Tibial artery (tissue), 4 donors: Measurements from ENCODE around the gene EZR.

Experiments
- DNase-seq, 2 donors: peaks; one replicate each; pipeline ENCODE4 v3.0.0-alpha.2; 2019
- H3K27ac ChIP-seq, 2 donors: fragments of 200-600 bp; sonication (generic) in 1 of 2; 1 replicate in 1 of 2; 2 replicates in 1 of 2; pipeline ENCODE4 v1.5.1; 2018 to 2019; ENCODE audit warnings: mild to moderate bottlenecking in 1 of 2
- H3K27me3 ChIP-seq, 2 donors: fragments of 200-600 bp; sonication (generic) in 1 of 2; one replicate each; pipeline versions ENCODE4 v1.5.1 to v1.6.0; 2016 to 2019
- H3K36me3 ChIP-seq, 3 donors: fragments of 200-600 bp; sonication (generic) in 2 of 3; one replicate each; pipeline ENCODE4 v1.5.1; 2016 to 2019; ENCODE audit warnings: mild to moderate bottlenecking in 2 of 3
- H3K4me1 ChIP-seq, 4 donors: fragments of 200-600 bp; sonication (generic) in 2 of 4; 1 replicate in 3 of 4; 2 replicates in 1 of 4; pipeline ENCODE4 v1.5.1; 2016 to 2019
- H3K4me3 ChIP-seq, 2 donors: fragments of 200-600 bp; sonication (generic) in 1 of 2; 1 replicate in 1 of 2; 2 replicates in 1 of 2; pipeline ENCODE4 v1.5.1; 2018 to 2019; ENCODE audit warnings: mild to moderate bottlenecking in 2 of 2
- H3K9me3 ChIP-seq, 3 donors: fragments of 200-600 bp; sonication (generic) in 1 of 3; one replicate each; pipeline ENCODE4 v1.5.1; 2016 to 2019
- CTCF ChIP-seq, 2 experiments: fragments of 200-600 bp in 1 of 2; fragments of 450-650 bp in 1 of 2; IDR thresholded peaks; one replicate each; pipeline ENCODE4 v1.5.1; 2017 to 2019; ENCODE audit warnings: antibody characterized with exemption in 2 of 2, mild to moderate bottlenecking in 1 of 2, moderate library complexity in 1 of 2
- intact Hi-C: fragments of 100-400 bp; cut with DNase I; formaldehyde crosslinking; loops from one replicate; pipeline ENCODE4 v1.15.0; 2023; ENCODE audit warnings: low total_unique reads

The EZR gene

DNA sequence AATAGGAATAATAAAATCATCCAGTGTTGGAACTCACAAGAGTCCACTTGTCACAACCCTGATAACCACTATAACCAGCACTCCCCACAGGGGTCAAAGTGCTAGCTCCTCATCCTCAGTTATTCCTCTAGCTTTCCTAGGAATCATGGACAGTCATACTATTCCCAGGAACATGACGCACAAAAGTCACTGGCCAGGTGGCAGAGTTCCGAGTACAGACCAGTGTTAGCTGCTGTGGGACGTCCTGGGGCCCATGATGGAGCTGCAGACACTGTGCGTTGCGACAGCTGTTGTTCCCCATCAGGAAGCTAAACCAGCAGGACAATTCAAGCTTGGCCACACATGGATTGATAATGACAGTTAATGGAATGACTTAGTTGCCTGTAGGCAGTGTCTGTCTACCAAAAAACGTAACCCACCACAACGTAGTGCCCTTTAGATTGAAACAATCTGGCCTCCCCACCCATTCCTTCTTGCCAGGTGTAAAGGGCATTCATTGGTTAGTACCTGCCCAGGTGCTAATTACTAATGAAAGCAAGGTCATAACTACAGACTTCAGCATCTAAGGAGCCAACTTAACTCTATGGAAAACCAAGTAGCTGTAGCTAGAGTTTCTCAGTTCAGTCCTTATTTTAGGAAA, 17.4 kb downstream of the EZR start:
- Histone ChIP-seq H3K9me3 (no peaks in the 10 kb centered on the region), H3K27me3 (no peaks in the 10 kb centered on the region), H3K27ac (no peak overlapping the region), H3K4me3 (no peak overlapping the region), H3K4me1 (peaks cover 0 to 36% (median 31%) of the 10 kb centered on the region in 4 donors), H3K36me3 (no peaks in the 10 kb centered on the region)
- no peak for DNase-seq
- no peak for TF ChIP-seq CTCF (IDR thresholded peaks at IDR 0.05)
- intact Hi-C loops, result no loop called here

- Histone ChIP-seq H3K4me1 (peaks cover 0 to 36% (median 31%) of the 10 kb centered on the region in 4 donors), H3K36me3 (no peaks in the 10 kb centered on the region), H3K27ac (peak overlapping the region; percentile 60 to 63), H3K27me3 (no peaks in the 10 kb centered on the region), H3K4me3 (no peak overlapping the region), H3K9me3 (no peaks in the 10 kb centered on the region)
- TF ChIP-seq CTCF (IDR thresholded peaks at IDR 0.05), result peak in 1 of 2 experiments; percentile 13
- intact Hi-C loops, result loop anchor here (10.0 kb wide), 1 partner anchor 196 kb away; no protein-coding TSS in a partner anchor
- DNase-seq, result no peak
Measured at GRCh38 chr6:158799051-158799792, 19.9 kb downstream of the EZR start.

GRCh38 chr6:158798311-158798710, 20.9 kb downstream of the EZR start:
- no peak for DNase-seq
- no peaks in the 10 kb centered on the region for H3K36me3 ChIP-seq
- H3K27me3 ChIP-seq, result no peaks in the 10 kb centered on the region
- H3K9me3 ChIP-seq, result no peaks in the 10 kb centered on the region
- peak overlapping the region; percentile 60 to 63 for H3K27ac ChIP-seq
- no peak for TF ChIP-seq CTCF (IDR thresholded peaks at IDR 0.05)
- intact Hi-C loops, result loop anchor here (10.0 kb wide), 1 partner anchor 196 kb away; no protein-coding TSS in a partner anchor
- H3K4me1 ChIP-seq, result peaks cover 0 to 36% (median 31%) of the 10 kb centered on the region in 4 donors
- H3K4me3 ChIP-seq, result no peak overlapping the region

DNA sequence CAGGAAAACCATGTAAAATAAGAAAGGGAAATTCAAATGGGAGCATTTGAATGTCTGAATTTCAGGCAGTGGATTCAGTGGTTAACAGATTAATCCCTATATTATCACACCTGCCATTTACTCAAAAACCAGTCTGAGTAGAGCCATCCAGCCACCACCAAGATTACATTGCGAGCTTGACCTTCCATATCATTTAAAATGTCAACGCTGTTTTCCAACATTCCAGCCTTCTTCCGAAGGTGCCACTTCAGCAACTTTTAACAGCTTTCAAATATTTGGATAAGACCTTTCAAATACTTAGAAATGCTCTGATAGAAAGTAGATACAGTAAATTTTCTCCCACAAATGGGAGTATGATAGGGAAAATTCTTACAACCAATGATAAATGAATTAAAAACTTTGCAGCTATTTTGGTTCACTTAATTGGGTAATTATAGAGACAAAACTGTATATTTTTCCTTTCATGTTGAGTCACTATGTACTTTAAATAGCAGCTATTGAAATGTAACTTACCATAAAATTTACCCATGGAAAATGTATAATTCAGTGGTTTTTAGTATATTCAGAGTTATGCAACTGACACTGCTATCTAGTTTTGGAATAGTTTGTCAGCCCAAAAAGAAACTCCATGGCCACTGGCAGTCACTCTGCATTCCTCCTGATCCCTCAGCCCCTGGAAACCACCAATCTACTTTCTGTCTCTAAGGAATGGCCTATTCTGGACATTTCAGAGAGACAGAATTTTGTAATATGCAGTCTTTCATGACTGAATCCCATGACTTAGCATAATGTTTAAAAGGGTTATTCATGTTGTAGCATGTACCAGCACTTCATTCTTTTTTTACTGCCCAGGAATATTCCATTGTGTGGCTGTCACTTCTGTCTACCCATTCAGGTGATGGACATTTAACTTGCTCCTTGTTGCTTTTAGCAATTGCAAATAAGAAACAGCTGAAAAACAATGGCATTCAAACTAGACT, 21.5 kb downstream of the EZR start:
- H3K27me3 ChIP-seq, result no peaks in the 10 kb centered on the region
- no peaks in the 10 kb centered on the region for H3K9me3 ChIP-seq
- no peaks in the 10 kb centered on the region for H3K36me3 ChIP-seq
- intact Hi-C loops, result loop anchor here (10.0 kb wide), 1 partner anchor 197 kb away; no protein-coding TSS in a partner anchor
- no peak for DNase-seq
- H3K4me1 ChIP-seq, result peaks cover 0 to 36% (median 31%) of the 10 kb centered on the region in 4 donors
- peak overlapping the region; percentile 60 to 63 for H3K27ac ChIP-seq
- TF ChIP-seq CTCF (IDR thresholded peaks at IDR 0.05), result no peak
- H3K4me3 ChIP-seq, result no peak overlapping the region

DNA sequence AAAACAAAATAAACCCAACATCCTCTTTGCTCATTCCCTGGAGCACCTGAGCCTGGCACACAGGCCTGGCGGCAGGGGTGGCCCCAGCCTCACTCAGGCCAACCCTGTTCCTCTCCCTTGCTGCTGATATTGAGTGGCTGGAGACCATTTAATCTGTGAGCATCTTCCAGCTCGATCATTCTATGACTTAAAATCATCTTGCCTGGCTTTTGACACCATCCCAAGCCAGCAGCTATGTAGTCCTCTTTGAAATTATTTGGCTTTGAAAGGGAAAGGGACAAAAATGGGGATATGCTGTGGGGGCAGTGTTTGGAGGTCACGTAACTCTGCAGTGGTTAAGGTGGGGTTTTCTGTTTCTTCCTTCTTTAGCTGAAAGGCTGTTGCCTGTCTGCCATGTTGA, 22.8 kb downstream of the EZR start:
- Histone ChIP-seq H3K4me1 (peaks cover 0 to 36% (median 31%) of the 10 kb centered on the region in 4 donors), H3K4me3 (no peak overlapping the region), H3K9me3 (no peaks in the 10 kb centered on the region), H3K36me3 (no peaks in the 10 kb centered on the region), H3K27me3 (no peaks in the 10 kb centered on the region), H3K27ac (no peak overlapping the region)
- no peak for DNase-seq
- no peak for TF ChIP-seq CTCF (IDR thresholded peaks at IDR 0.05)
- intact Hi-C loops, result loop anchor here (10.0 kb wide), 1 partner anchor 198 kb away; no protein-coding TSS in a partner anchor
